DOHH2 (cell line): ENCODE results near the gene PDIA2.

ENCODE experiments used
- H3F3A ChIP-seq: fragments of 200-600 bp; sonication (generic), shearing (Covaris generic); 2 replicates; pipeline ENCODE4 v1.6.0; 2016; ENCODE audit warnings: antibody characterized with exemption, mild to moderate bottlenecking; ENCODE audit not compliant: control insufficient read depth, insufficient read depth
- H3K27ac ChIP-seq: fragments of 200-600 bp; sonication (generic); 2 replicates; pipeline ENCODE4 v1.5.1; 2014; ENCODE audit warnings: low read depth, mild to moderate bottlenecking, low read length, moderate library complexity
- H3K27me3 ChIP-seq: fragments of 200-600 bp; sonication (generic); 2 replicates; pipeline ENCODE4 v1.6.1; 2014; ENCODE audit warnings: mild to moderate bottlenecking, low read length, mixed read lengths; ENCODE audit not compliant: control insufficient read depth
- H3K36me3 ChIP-seq: fragments of 200-600 bp; sonication (generic); 2 replicates; pipeline ENCODE4 v1.6.1; 2014; ENCODE audit warnings: mild to moderate bottlenecking, low read length, moderate library complexity, mixed read lengths; ENCODE audit not compliant: control insufficient read depth
- H3K4me1 ChIP-seq: fragments of 200-600 bp; sonication (generic); 2 replicates; pipeline ENCODE4 v1.6.1; 2014; ENCODE audit warnings: mild to moderate bottlenecking, low read length, mixed read lengths; ENCODE audit not compliant: control insufficient read depth
- H3K4me2 ChIP-seq: fragments of 200-600 bp; sonication (generic); 2 replicates; pipeline ENCODE4 v1.6.0; 2014; ENCODE audit warnings: mild to moderate bottlenecking, low read length, moderate library complexity
- H3K4me3 ChIP-seq: fragments of 200-600 bp; sonication (generic); 2 replicates; pipeline ENCODE4 v1.5.1; 2014; ENCODE audit warnings: mild to moderate bottlenecking, low read length, mixed read lengths
- H3K79me2 ChIP-seq: fragments of 200-600 bp; sonication (generic); 2 replicates; pipeline ENCODE4 v1.6.1; 2014; ENCODE audit warnings: mild to moderate bottlenecking, low read length, mixed read lengths; ENCODE audit not compliant: control insufficient read depth
- H3K9me2 ChIP-seq: fragments of 200-600 bp; sonication (generic); replicated peaks from 2 replicates; pipeline ENCODE4 v1.6.1; 2014; ENCODE audit warnings: mild to moderate bottlenecking, low read length, mixed read lengths; ENCODE audit not compliant: control insufficient read depth
- H3K9me3 ChIP-seq: fragments of 200-600 bp; sonication (generic); 2 replicates; pipeline ENCODE4 v1.6.1; 2014; ENCODE audit warnings: antibody characterized with exemption, low read length, mixed read lengths; ENCODE audit not compliant: control insufficient read depth, insufficient read depth
- H4K20me1 ChIP-seq: fragments of 200-600 bp; sonication (generic); 2 replicates; pipeline ENCODE4 v1.6.0; 2014; ENCODE audit warnings: low read depth, mild to moderate bottlenecking, antibody characterized with exemption, low read length, moderate library complexity; ENCODE audit not compliant: control insufficient read depth, insufficient read depth
- CTCF ChIP-seq: fragments of 200-600 bp; sonication (generic); IDR thresholded peaks from one replicate; pipeline ENCODE4 v1.5.1; 2014; ENCODE audit warnings: antibody characterized with exemption, mild to moderate bottlenecking, low read depth, low read length; ENCODE audit not compliant: poor library complexity, severe bottlenecking
- EZH2phosphoT487 ChIP-seq: fragments of 200-600 bp; sonication (generic); IDR thresholded peaks from 2 replicates; pipeline ENCODE4 v1.6.1; 2017; ENCODE audit warnings: borderline replicate concordance, mild to moderate bottlenecking, antibody characterized with exemption, low read length, moderate library complexity, mixed read lengths

The PDIA2 gene

GRCh38 chr16:275786-276232 is 7.2 kb upstream of the PDIA2 start, which contains the start of gene RGS11:
Gene RGS11 (minus strand): TSS chr16:275944. CDS start chr16:275911, 33 bp downstream.
- H3K4me3 ChIP-seq = no peak within 1 kb of the TSS
- no peaks in the 10 kb centered on the region for H3K36me3 ChIP-seq
- H3K4me2 ChIP-seq = peak within 1 kb of the TSS; percentile 11; the same call in 1 of the 2 replicates
- H3F3A ChIP-seq = no peaks in the 10 kb centered on the region
- H4K20me1 ChIP-seq = no peaks in the 10 kb centered on the region
- H3K4me1 ChIP-seq = peaks cover 3% of the 10 kb centered on the region; the same call in 1 of the 2 replicates
- no peaks in the 10 kb centered on the region for H3K79me2 ChIP-seq
- no peaks in the 10 kb centered on the region for H3K9me2 ChIP-seq
- H3K27ac ChIP-seq = no peak within 1 kb of the TSS
- H3K27me3 ChIP-seq = peaks cover 22% of the 10 kb centered on the region
- no peak for TF ChIP-seq CTCF
- TF ChIP-seq EZH2phosphoT487 = no peak
- H3K9me3 ChIP-seq = no peaks in the 10 kb centered on the region

GRCh38 chr16:276426-277077 is 6.4 kb upstream of the PDIA2 start:
- Histone ChIP-seq H3K4me3 (no peak overlapping the region), H3K9me3 (no peaks in the 10 kb centered on the region), H3K27me3 (peaks cover 22% of the 10 kb centered on the region), H3K36me3 (no peaks in the 10 kb centered on the region), H4K20me1 (no peaks in the 10 kb centered on the region), H3K79me2 (no peaks in the 10 kb centered on the region), H3K27ac (no peak overlapping the region), H3K4me2 (no peak overlapping the region), H3K9me2 (no peaks in the 10 kb centered on the region), H3F3A (no peaks in the 10 kb centered on the region), H3K4me1 (peaks cover 3% of the 10 kb centered on the region; the same call in 1 of the 2 replicates)
- TF ChIP-seq CTCF (no peak), EZH2phosphoT487 (no peak)

- Histone ChIP-seq H3K27me3 (peaks cover 22% of the 10 kb centered on the region), H3K4me3 (no peak overlapping the region), H3K9me3 (no peaks in the 10 kb centered on the region), H3K4me2 (no peak overlapping the region), H3K79me2 (no peaks in the 10 kb centered on the region), H4K20me1 (no peaks in the 10 kb centered on the region), H3K36me3 (no peaks in the 10 kb centered on the region), H3K27ac (no peak overlapping the region), H3K4me1 (peaks cover 3% of the 10 kb centered on the region; the same call in 1 of the 2 replicates), H3F3A (no peaks in the 10 kb centered on the region), H3K9me2 (no peaks in the 10 kb centered on the region)
- no peak for TF ChIP-seq CTCF
- TF ChIP-seq EZH2phosphoT487 = no peak
Observed at GRCh38 chr16:278863-279366, 4.0 kb upstream of the PDIA2 start.
